HG02943 (cell line): ENCODE data around the gene PECR.

Experiments used
- ATAC-seq: cut with Tn5 transposase; IDR thresholded peaks from one replicate; pipeline ENCODE4 v1.9.1; 2021; ENCODE audit warnings: mild to moderate bottlenecking, low read depth, moderate library complexity; ENCODE audit not compliant: unreplicated experiment

PECR gene

GRCh38 chr2:216072473-216072872 is 9.1 kb downstream of the PECR start:
- ATAC-seq = no peak

- no peak for ATAC-seq
Observed at GRCh38 chr2:216071111-216071851, 10.3 kb downstream of the PECR start.

- ATAC-seq = no peak
Observed at GRCh38 chr2:216070195-216070594, 11.4 kb downstream of the PECR start.

- ATAC-seq = no peak
Observed at GRCh38 chr2:216069028-216069427, 12.6 kb downstream of the PECR start.

GRCh38 chr2:216066230-216066629 is 15.4 kb downstream of the PECR start:
- no peak for ATAC-seq

- no peak for ATAC-seq
Observed at GRCh38 chr2:216064665-216065064, 16.9 kb downstream of the PECR start.

- no peak for ATAC-seq
Observed at GRCh38 chr2:216064014-216064630, 17.5 kb downstream of the PECR start.

GRCh38 chr2:216059233-216059834 is 22.3 kb downstream of the PECR start:
- no peak for ATAC-seq

GRCh38 chr2:216057688-216058193 is 23.9 kb downstream of the PECR start:
- peak; percentile 87 for ATAC-seq

- no peak for ATAC-seq
Observed at GRCh38 chr2:216056739-216057138, 24.9 kb downstream of the PECR start.

- ATAC-seq = no peak
Observed at GRCh38 chr2:216055680-216056079, 25.9 kb downstream of the PECR start.

- ATAC-seq = no peak
Observed at GRCh38 chr2:216052420-216052819, 29.2 kb downstream of the PECR start.

GRCh38 chr2:216051350-216051749 is 30.3 kb downstream of the PECR start:
- ATAC-seq = no peak

- ATAC-seq = no peak
Observed at GRCh38 chr2:216049452-216049851, 32.2 kb downstream of the PECR start.

- no peak for ATAC-seq
Observed at GRCh38 chr2:216047397-216047796, 34.2 kb downstream of the PECR start.

- ATAC-seq = no peak
Observed at GRCh38 chr2:216044883-216045486, 36.6 kb downstream of the PECR start.

- ATAC-seq = no peak
Observed at GRCh38 chr2:216043949-216044348, 37.7 kb downstream of the PECR start.

- no peak for ATAC-seq
Observed at GRCh38 chr2:216041438-216041837, 40.2 kb downstream of the PECR start.

- ATAC-seq = no peak
Observed at GRCh38 chr2:216039918-216040317, 41.7 kb downstream of the PECR start.

- ATAC-seq = peak; percentile 44
Observed at GRCh38 chr2:216034065-216034464, 47.5 kb downstream of the PECR start.

- peak; percentile 42 for ATAC-seq
Observed at GRCh38 chr2:216033403-216033802, 48.2 kb downstream of the PECR start.
